Adrenal gland (tissue), 19 donors: ENCODE results near the gene JUP. TPM values are rescaled to one million over a fixed set of nuclear protein-coding genes. Genes with fewer than 3 reads are reported as not detected.
"Not testable (repeated sequence)": the region's sequence is repeated elsewhere in the genome, so short reads cannot be mapped to it uniquely, and the experiment has no call there.

Source experiments
- DNase-seq, 7 donors: peaks; one replicate each; pipeline ENCODE4 v3.0.0-alpha.2; 2019 to 2020
- H3K27ac ChIP-seq, 5 donors: fragments of 200-600 bp; sonication (generic) in 4 of 5; 1 replicate in 3 of 5; 2 replicates in 2 of 5; pipeline versions ENCODE4 v1.5.1 to v1.8.0; 2016 to 2020; ENCODE audit warnings: mild to moderate bottlenecking in 1 of 5
- H3K27me3 ChIP-seq: fragments of 200-600 bp; 2 replicates; pipeline ENCODE4 v1.8.0; 2021
- H3K36me3 ChIP-seq, 2 donors: fragments of 200-600 bp; replicated peaks in 1 of 2; 1 replicate in 1 of 2; 2 replicates in 1 of 2; pipeline versions ENCODE4 v1.5.1 to v1.8.0; 2018 to 2022
- H3K4me1 ChIP-seq, 2 donors: fragments of 200-600 bp; replicated peaks in 1 of 2; 1 replicate in 1 of 2; 2 replicates in 1 of 2; pipeline versions ENCODE4 v1.5.1 to v1.8.0; 2018 to 2021
- H3K4me3 ChIP-seq, 4 donors: fragments of 200-600 bp; sonication (generic) in 3 of 4; one replicate each; pipeline ENCODE4 v1.5.1; 2016 to 2018
- H3K9me3 ChIP-seq, 3 donors: fragments of 200-600 bp; sonication (generic) in 1 of 3; replicated peaks in 1 of 3; 1 replicate in 2 of 3; 2 replicates in 1 of 3; pipeline versions ENCODE4 v1.5.1 to v1.8.0; 2016 to 2021
- CTCF ChIP-seq, 6 experiments: fragments of 450-650 bp in 4 of 6; fragments of 200-600 bp in 2 of 6; sonication (generic) in 1 of 6; IDR thresholded peaks; 1 replicate in 5 of 6; 2 replicates in 1 of 6; pipeline versions ENCODE4 v1.5.1 to v1.8.0; 2016 to 2021; ENCODE audit warnings: antibody characterized with exemption in 6 of 6, mild to moderate bottlenecking in 2 of 6, moderate library complexity in 1 of 6
- POLR2A ChIP-seq, 2 donors: fragments of 450-650 bp; IDR thresholded peaks; one replicate each; pipeline ENCODE4 v1.6.1; 2017; ENCODE audit warnings: antibody characterized with exemption in 2 of 2, mild to moderate bottlenecking in 2 of 2, moderate library complexity in 1 of 2
- WGBS, 4 donors: extraction: QIAGEN DNeasy Blood & Tissue Kit in 2 of 4; methylation state at CpG; one replicate each; pipeline versions ENCODE4 v1.1.5 to v1.1.7; 2013 to 2017; 5-methylcytosine and 5-hydroxymethylcytosine counted together
- intact Hi-C, 2 donors: fragments of 100-400 bp; cut with DNase I; formaldehyde crosslinking; loops; one replicate each; pipeline versions ENCODE4 v1.14.1 to v1.15.0; 2022 to 2023
- long read RNA-seq, 10 donors: library from polyadenylated mRNA in 3 of 10; unstranded in 2 of 10; stranded (forward) in 1 of 10; transcript quantifications; one replicate each; pipeline ENCODE4 v2.0.0 and lab custom pipeline, GENCODE V29; 2021 to 2026
- polyA plus RNA-seq, 3 donors: library from polyadenylated mRNA; stranded (reverse); fragments of 200-250 nt in 2 of 3; fragments of 350-450 nt in 1 of 3; fragmentation: Illumina TruSeq in 1 of 3; extraction: RNeasy Lipid Tissue Mini Kit (QIAGEN cat#74804) in 1 of 3; gene quantifications; one replicate each; pipeline ENCODE4 v1.2.3, GENCODE V29; 2013 to 2014
- total RNA-seq, 9 donors: library from RNA; depleted of rRNA in 4 of 9; stranded (reverse); fragments of >200 nt in 4 of 9; fragments of 120-200 nt in 1 of 9; fragmentation: NEBNext Ultra II Directional in 1 of 9; extraction: Animal tissue kit (Norgen Biotek cat#: 25700) in 1 of 9; gene quantifications; one replicate each; pipeline versions ENCODE4 v1.1.0 to v1.2.4, GENCODE V29; 2013 to 2023
- donor health status: healthy with polysubstance abuse.
- donor health status: Bipolar disorder and iron deficiency.
- donor health status: DM: yes; HTN: yes; CAD: no.
- donor health status: DM: no; HTN: no; CAD: no.
- donor health status: DM: no; HTN: no; CAD: no.
- donor health status: DM: yes; HTN: yes; CAD: no.

JUP gene
- total RNA-seq (10 to 100 TPM in 8 of 9 donors, 1 to 10 TPM in 1; 9.6 to 81.3 (median 35.5) TPM), polyA plus RNA-seq (10 to 100 TPM in 2 of 3 donors, 1 to 10 TPM in 1; 4.9 to 27.8 (median 21.1) TPM)
- long read RNA-seq, donor 1, partial matches to known transcripts, result 0 of 1 reads
- long read RNA-seq, donor 1, other reads (novel, unspliced or antisense), result 0 of 1 reads
- long read RNA-seq, donor 2, partial matches to known transcripts, result 0 of 1 reads
- long read RNA-seq, donor 2, other reads (novel, unspliced or antisense), result 0 of 1 reads
- long read RNA-seq, donor 3, partial matches to known transcripts, result 24 of 24 reads
- long read RNA-seq, donor 3, other reads (novel, unspliced or antisense), result 0 of 24 reads
- long read RNA-seq, donor 4, partial matches to known transcripts, result 1 of 3 reads
- long read RNA-seq, donor 4, other reads (novel, unspliced or antisense), result 0 of 3 reads
- long read RNA-seq, donor 5, transcript JUP-203 (14 exons, 3,497 nt), result minor isoform, 16 of 66 reads
- long read RNA-seq, donor 5, transcript JUP-201 (15 exons, 3,200 nt), result major isoform, 27 of 66 reads
- long read RNA-seq, donor 5, partial matches to known transcripts, result 11 of 66 reads
- long read RNA-seq, donor 5, other reads (novel, unspliced or antisense), result 12 of 66 reads
- long read RNA-seq, donor 6, partial matches to known transcripts, result 4 of 8 reads
- long read RNA-seq, donor 6, other reads (novel, unspliced or antisense), result 0 of 8 reads
- long read RNA-seq, donor 7, partial matches to known transcripts, result 0 of 1 reads
- long read RNA-seq, donor 7, other reads (novel, unspliced or antisense), result 0 of 1 reads
- long read RNA-seq, donor 8, partial matches to known transcripts, result 0 of 5 reads
- long read RNA-seq, donor 8, other reads (novel, unspliced or antisense), result 0 of 5 reads
- long read RNA-seq, donor 9, partial matches to known transcripts, result 11 of 11 reads
- long read RNA-seq, donor 9, other reads (novel, unspliced or antisense), result 0 of 11 reads
- long read RNA-seq, donor 10, partial matches to known transcripts, result 0 of 3 reads
- long read RNA-seq, donor 10, other reads (novel, unspliced or antisense), result 0 of 3 reads

DNA sequence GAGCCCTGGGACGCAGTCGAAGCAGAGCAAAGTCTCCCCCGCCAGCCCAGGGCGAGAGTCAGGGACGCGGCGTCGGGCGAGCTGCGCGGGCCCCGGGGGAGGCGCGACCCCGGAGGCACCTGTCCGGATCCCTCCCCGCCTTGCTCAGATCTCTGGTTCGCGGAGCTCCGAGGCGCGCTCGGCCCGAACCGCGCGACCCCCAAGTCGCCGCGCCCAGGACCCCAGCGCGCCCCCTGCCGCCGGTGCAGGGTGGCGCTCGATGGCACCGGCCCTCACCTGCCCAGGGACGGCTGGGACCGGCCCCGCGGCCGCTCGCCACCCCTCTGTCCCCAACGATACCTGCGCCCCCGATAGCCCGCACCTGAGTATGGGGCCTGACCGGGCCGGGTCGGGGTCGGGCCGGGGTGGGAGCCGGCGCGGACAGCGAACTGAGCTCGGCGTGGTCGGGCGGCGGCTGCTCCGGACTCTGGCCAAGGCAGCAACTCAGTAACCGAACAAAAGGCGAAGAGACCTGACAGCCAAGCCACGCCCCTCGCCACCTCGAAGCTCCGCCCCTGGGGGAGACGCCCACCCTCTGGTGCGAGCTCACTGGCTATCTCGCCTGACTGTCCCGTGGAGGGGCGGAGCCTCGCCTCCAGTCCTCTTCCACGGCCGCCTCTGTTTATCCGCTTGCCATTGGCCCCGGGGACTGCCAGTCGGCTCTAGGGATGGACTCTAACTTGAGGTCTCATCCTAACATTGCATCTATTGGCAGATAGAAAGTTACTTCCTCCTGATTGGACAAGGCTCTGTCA is at the start of gene JUP:
JUP (minus strand) TSS at position 485 of the 794 bp plus-strand sequence. CDS start 14,857 bp downstream, outside the sequence.
- peaks cover 0 to 34% of the 10 kb centered on the region in 2 donors for H3K4me1 ChIP-seq

GRCh38 chr17:41835800-41836549 is 49.5 kb upstream of the JUP start, which contains the start of gene NT5C3B:
Gene NT5C3B, minus strand, starts transcription at chr17:41836232. Its CDS starts 39 bp downstream, at chr17:41836193.
- TF ChIP-seq POLR2A (IDR thresholded peaks at IDR 0.05) (peak in 1 of 2 donors; percentile 25), CTCF (IDR thresholded peaks at IDR 0.05) (no peak)
- Histone ChIP-seq H3K4me1 (peaks cover 0 to 15% of the 10 kb centered on the region in 2 donors), H3K9me3 (no peaks in the 10 kb centered on the region), H3K36me3 (peaks cover 0 to 10% of the 10 kb centered on the region in 2 donors), H3K27ac (peak within 1 kb of the TSS in 2 of 5 donors; percentile 65 to 75), H3K4me3 (peak within 1 kb of the TSS; percentile 82 to 84 (median 82)), H3K27me3 (no peaks in the 10 kb centered on the region)
- peak in 6 of 7 donors; percentile 38 to 62 (median 56) for DNase-seq
- WGBS, 4 donors, result 1% methylated on average over 15 to 72 of the region's 72 CpGs
- intact Hi-C loops, result no loop called here

More for the DNA sequence above, at the start of gene JUP:
- 0 to 3% (median 0%) methylated on average over 5 to 79 of the region's 79 CpGs for WGBS, 4 donors
- H3K9me3 ChIP-seq, result no peaks in the 10 kb centered on the region
- peak; percentile 91 to 94 for TF ChIP-seq POLR2A (IDR thresholded peaks at IDR 0.05)
- peak in 4 of 6 experiments; percentile 28 to 65 (median 58) for TF ChIP-seq CTCF (IDR thresholded peaks at IDR 0.05)
- no peaks in the 10 kb centered on the region for H3K36me3 ChIP-seq
- intact Hi-C loops, result no loop called here
- peak within 1 kb of the TSS in 3 of 4 donors; percentile 28 to 65 (median 65) for H3K4me3 ChIP-seq
- peak; percentile 99 to 100 (median 100) for DNase-seq
- no peaks in the 10 kb centered on the region for H3K27me3 ChIP-seq
- peak within 1 kb of the TSS in 4 of 5 donors; percentile 9 to 79 (median 58) for H3K27ac ChIP-seq

DNA sequence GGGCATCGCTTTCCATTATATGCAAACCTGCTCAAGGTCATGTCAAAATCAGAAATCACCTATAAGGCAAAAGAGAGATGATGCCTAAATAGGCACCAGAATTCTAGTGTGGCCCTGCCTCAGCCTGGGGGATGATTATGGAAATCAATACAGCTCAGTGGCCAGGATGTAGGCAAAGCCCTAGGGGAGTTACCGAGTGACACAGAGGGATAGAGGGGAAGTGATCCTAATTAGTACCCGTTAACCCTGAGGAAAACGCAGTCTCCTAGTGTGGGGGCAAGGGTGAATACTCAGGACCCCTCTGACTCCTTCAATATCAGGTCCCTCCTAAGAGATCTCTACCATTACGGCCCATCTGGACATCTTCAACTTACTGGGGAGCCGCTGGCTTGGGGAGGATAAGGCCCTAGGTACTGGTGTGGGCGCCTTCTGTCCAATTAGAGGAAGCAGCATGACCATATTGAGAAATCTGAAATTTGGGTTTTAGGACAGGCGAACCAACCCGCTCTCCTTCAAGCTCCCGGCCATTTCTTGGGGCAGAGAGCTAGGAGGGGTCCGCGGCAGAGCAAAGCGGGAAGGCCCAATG is 48.8 kb upstream of the JUP start:
- no peaks in the 10 kb centered on the region for H3K9me3 ChIP-seq
- H3K27me3 ChIP-seq, result no peaks in the 10 kb centered on the region
- peaks cover 0 to 15% of the 10 kb centered on the region in 2 donors for H3K4me1 ChIP-seq
- H3K27ac ChIP-seq, result peak overlapping the region in 2 of 5 donors; percentile 65 to 75
- intact Hi-C loops, result no loop called here
- H3K36me3 ChIP-seq, result peaks cover 0 to 16% of the 10 kb centered on the region in 2 donors
- DNase-seq, result no peak
- 17 to 28% (median 22%) methylated on average over 7 to 13 of the region's 13 CpGs for WGBS, 4 donors
- no peak for TF ChIP-seq POLR2A (IDR thresholded peaks at IDR 0.05)
- no peak for TF ChIP-seq CTCF (IDR thresholded peaks at IDR 0.05)
- H3K4me3 ChIP-seq, result peak overlapping the region; percentile 82 to 84 (median 82)

GRCh38 chr17:41829961-41830360 is 43.5 kb upstream of the JUP start:
- peaks cover 0 to 55% of the 10 kb centered on the region in 2 donors for H3K36me3 ChIP-seq
- H3K9me3 ChIP-seq, H3K27me3 ChIP-seq, DNase-seq, H3K4me3 ChIP-seq, intact Hi-C loops, H3K4me1 ChIP-seq, H3K27ac ChIP-seq: not testable (repeated sequence)
- WGBS, 4 donors, result 85 to 93% (median 85%) methylated on average over 10 of the region's 10 CpGs
